HL-60 (cell line): ENCODE results near the gene GPC1.
"Not testable (repeated sequence)": the region's sequence is repeated elsewhere in the genome, so short reads cannot be mapped to it uniquely, and the experiment has no call there.

ENCODE experiments used
- DNase-seq, 2 experiments: peaks; one replicate each; pipeline ENCODE4 v3.0.0-alpha.2; 2010 to 2020; ENCODE audit warnings: low read depth in 1 of 2, low spot score in 1 of 2
- H3K27ac ChIP-seq: fragments of 250-450 bp; sonication (Bioruptor Pico); replicated peaks from 2 replicates; pipeline ENCODE4 v1.5.1; 2020; ENCODE audit warnings: mild to moderate bottlenecking, moderate library complexity
- H3K27me3 ChIP-seq: fragments of 250-450 bp; sonication (Bioruptor Pico); 2 replicates; pipeline ENCODE4 v1.5.1; 2021; ENCODE audit warnings: mild to moderate bottlenecking, moderate library complexity; ENCODE audit not compliant: insufficient read depth, poor library complexity, severe bottlenecking
- H3K4me3 ChIP-seq: replicated peaks from 2 replicates; pipeline ENCODE4 v1.5.1; 2011; ENCODE audit warnings: mild to moderate bottlenecking, control low read depth, low read length; ENCODE audit not compliant: insufficient read depth
- GABPA ChIP-seq: IDR thresholded peaks from 2 replicates; pipeline ENCODE4 v1.6.1; 2012; ENCODE audit warnings: low read depth
- POLR2AphosphoS5 ChIP-seq: IDR thresholded peaks from 2 replicates; pipeline ENCODE4 v1.6.1; 2012; ENCODE audit warnings: low read depth
- REST ChIP-seq: IDR thresholded peaks from 2 replicates; pipeline ENCODE4 v1.6.1; 2012; ENCODE audit warnings: low read depth; ENCODE audit not compliant: insufficient replicate concordance
- SPI1 ChIP-seq: IDR thresholded peaks from 2 replicates; pipeline ENCODE4 v1.6.1; 2012; ENCODE audit warnings: low read depth, mild to moderate bottlenecking, borderline replicate concordance
- long read RNA-seq: library from polyadenylated mRNA; unstranded; transcript quantifications from one replicate; pipeline ENCODE4 v2.0.0, GENCODE V29; 2020
- TF ChIP-seq, protein P1 (sequence below): IDR thresholded peaks from one replicate; pipeline ENCODE4 v1.5.1; 2011; ENCODE audit warnings: low read length, control low read depth, inconsistent platforms; ENCODE audit not compliant: insufficient read depth

The GPC1 gene
- long read RNA-seq: 0 reads

GRCh38 chr2:240435457-240435947, at the start of gene GPC1:
Gene GPC1, plus strand, starts transcription at chr2:240435663. Its CDS starts 256 bp downstream, at chr2:240435919.
- H3K27me3 ChIP-seq: peaks cover 43% of the 10 kb centered on the region
- no peak within 1 kb of the TSS for H3K27ac ChIP-seq
- TF ChIP-seq, protein P1, sequence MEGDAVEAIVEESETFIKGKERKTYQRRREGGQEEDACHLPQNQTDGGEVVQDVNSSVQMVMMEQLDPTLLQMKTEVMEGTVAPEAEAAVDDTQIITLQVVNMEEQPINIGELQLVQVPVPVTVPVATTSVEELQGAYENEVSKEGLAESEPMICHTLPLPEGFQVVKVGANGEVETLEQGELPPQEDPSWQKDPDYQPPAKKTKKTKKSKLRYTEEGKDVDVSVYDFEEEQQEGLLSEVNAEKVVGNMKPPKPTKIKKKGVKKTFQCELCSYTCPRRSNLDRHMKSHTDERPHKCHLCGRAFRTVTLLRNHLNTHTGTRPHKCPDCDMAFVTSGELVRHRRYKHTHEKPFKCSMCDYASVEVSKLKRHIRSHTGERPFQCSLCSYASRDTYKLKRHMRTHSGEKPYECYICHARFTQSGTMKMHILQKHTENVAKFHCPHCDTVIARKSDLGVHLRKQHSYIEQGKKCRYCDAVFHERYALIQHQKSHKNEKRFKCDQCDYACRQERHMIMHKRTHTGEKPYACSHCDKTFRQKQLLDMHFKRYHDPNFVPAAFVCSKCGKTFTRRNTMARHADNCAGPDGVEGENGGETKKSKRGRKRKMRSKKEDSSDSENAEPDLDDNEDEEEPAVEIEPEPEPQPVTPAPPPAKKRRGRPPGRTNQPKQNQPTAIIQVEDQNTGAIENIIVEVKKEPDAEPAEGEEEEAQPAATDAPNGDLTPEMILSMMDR: no peak
- TF ChIP-seq POLR2AphosphoS5 (no peak), REST (no peak), SPI1 (no peak), GABPA (no peak)
- H3K4me3 ChIP-seq: peak within 1 kb of the TSS; percentile 29
- peak in 1 of 2 experiments; percentile 18 for DNase-seq

- Histone ChIP-seq H3K27me3 (no peaks in the 10 kb centered on the region), H3K4me3 (no peak overlapping the region), H3K27ac (no peak overlapping the region)
- TF ChIP-seq POLR2AphosphoS5 (no peak), SPI1 (no peak), REST (no peak), GABPA (no peak)
- TF ChIP-seq, protein P1: no peak
- DNase-seq: no peak
Measured at GRCh38 chr2:240386326-240386725, 49.1 kb upstream of the GPC1 start.

- H3K4me3 ChIP-seq, H3K27me3 ChIP-seq, DNase-seq, H3K27ac ChIP-seq: not testable (repeated sequence)
Measured at GRCh38 chr2:240386743-240387142, 48.7 kb upstream of the GPC1 start.

GRCh38 chr2:240387325-240387668, 48.2 kb upstream of the GPC1 start:
- Histone ChIP-seq H3K27me3 (no peaks in the 10 kb centered on the region), H3K4me3 (no peak overlapping the region), H3K27ac (no peak overlapping the region)
- no peak for DNase-seq
- TF ChIP-seq REST (no peak), POLR2AphosphoS5 (no peak), GABPA (no peak), SPI1 (no peak)
- TF ChIP-seq, protein P1: no peak
